NCI-H526 (cell line): ENCODE results near the gene FAM186B.

ENCODE experiments used
- DNase-seq, 2 experiments: peaks; one replicate each; lab custom pipeline; 2025; lab: John Stamatoyannopoulos, UW

The FAM186B gene

DNA sequence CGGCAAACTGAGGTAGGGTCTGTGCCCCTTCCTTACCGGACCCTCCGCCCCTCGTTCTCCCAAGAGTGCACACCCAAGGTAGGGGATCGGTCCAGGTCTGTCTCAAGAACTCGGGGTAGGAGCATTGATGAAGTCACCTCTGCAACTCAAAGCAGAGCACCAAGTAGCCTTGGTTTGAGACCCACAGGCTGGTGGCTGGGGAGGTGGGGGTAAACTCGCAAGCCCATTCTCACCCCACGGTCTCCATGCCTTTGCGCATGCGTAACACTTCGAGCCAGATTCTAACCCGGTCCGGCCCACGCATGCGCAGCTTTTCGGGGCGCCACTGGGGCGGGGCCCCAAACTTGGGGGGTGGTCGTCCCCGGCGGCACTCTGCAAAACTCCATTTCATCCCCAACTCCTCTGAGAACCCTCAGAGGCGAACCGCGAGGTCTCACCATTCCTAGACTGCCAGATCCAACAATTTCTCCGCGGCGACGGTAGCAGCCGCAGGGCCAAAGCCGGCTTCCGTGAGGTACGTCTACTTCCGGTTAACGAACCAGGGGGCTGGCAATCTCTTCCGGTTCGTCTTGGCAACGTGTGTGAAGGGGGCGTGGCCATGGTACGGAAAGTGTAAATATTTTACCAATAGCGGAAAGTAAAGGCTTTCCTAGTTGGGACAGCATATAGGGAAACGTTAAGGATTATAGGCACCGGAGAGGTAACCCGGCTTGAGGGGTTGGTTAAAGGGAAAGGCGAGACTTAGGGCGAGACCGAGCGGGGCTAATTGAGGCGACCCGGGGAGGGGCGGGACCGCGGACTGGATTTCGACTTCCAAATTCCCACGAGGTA, 37.6 kb downstream of the FAM186B start, which contains the start of gene MCRS1:
Gene MCRS1, minus strand, starts transcription at position 532 of the 831 bp plus-strand sequence. CDS start 1,411 bp downstream, outside the sequence.
- DNase-seq, result peak; percentile 89 to 94

- DNase-seq, result no peak
Measured at GRCh38 chr12:49567302-49567610, 38.2 kb downstream of the FAM186B start.

DNA sequence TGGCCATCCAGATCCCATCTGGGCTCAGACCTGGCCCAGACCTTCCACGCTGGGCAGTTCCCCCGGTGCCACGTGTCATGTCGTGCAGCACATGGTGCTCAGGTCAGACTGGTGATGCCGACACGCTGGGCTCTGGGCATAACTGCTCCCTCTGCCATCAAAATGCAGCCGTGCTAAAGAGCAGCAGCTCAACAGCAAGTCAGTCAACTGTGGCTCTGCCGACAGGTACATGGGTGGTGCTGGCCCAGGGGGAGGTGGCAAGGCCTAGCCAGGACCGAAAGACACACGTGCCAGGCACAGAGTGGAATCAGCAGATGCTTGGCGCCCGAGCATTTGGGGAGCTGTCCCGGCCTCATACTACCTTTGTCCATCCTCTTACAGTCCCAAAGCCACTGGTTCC, 39.1 kb downstream of the FAM186B start:
- no peak for DNase-seq

DNA sequence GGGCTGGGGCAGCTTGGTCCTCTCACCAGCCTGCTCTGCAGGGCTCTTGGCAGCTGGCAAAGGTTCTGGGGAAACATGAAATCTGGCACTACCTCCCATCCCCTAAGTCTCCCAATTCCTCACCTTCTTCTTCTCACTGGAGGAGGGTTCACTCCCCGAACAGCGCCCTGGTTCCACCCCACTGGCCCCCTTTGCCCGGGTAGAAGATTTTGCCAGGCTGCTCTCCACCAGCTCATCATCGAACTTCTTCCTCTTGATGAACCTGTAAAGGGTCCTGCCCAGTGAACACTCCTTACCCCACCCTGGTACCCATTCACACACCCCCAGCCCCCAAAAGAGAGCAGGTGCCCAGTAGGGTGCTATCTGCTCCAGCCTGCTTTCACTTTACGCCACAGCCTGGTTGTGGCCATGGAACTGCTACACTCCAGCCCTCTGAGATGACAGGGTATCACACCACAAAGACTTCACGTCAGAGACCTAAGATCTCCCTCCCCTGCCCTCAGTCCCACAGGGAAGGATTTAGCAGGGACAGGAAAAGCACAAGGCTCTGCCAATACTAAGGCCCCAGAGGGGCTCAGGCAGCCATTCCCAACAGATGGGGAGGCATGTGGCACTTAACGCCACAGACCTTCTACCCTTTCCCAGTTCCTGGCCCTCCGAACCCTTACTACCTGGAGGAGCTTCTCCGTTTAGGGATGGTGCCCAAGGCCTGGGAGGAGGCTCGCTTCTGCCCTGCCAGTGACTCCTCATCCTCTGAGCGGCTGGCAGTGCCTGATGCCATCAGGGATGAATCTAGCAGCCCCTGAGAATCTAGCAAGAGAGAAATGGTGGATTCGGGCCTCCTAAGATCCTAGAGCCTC, 39.8 kb downstream of the FAM186B start:
- DNase-seq, result no peak

DNA sequence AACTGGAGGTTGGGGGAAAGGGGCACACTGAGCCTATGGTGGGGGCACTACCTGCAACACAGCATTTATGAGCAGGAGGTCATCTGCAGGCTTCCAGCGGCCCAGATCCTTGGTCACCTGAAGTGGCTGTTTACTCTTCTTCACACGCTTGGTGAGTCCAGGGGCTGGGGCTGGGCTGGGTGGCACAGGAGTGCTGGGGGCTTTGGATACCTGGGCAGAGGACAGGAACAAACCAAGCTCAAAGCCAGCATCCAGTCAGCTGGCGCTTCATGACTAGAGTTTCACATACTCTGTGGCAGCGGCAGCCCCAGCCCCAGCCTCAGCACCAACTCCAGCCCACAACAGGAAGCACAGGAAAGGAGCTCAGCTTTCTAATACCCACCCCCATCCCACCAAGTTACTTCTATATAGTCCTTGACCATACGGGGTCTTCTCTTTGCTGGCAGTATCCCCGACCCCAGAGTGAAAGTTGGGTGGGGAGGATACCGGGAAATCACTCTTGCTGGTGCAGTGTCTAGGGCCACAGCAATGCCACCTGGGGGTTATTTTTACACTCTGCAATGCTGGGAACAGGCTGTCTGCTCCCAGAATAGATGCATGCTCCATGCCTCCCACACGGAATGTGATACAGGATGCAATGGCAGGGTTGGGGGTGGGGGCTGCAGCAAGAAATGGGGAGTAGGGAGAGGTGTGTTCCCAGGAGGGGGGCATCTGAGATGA, 40.6 kb downstream of the FAM186B start:
- DNase-seq, result no peak

- no peak for DNase-seq
Measured at GRCh38 chr12:49563951-49564685, 41.3 kb downstream of the FAM186B start.

DNA sequence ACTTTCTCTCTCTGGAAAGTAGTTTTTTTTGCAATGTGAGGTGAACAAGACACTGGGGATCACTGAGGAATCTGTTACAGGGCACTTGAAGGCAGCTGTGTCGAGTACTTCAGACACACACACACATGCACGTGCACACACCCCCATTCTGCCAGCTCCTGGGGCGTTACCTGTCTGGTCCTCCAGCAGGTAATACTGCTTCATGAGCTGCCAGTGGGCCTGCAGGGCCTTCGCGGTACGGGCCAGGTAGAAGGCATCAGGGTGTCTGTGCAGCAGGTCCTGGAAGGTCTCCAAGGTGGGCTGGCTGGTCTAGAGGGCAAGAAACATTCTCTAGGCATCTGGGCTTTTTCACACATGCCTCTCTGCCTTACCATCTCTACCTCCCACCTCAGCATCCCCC, 42.6 kb downstream of the FAM186B start:
- no peak for DNase-seq

- DNase-seq, result no peak
Measured at GRCh38 chr12:49562233-49562632, 43.2 kb downstream of the FAM186B start.

- no peak for DNase-seq
Measured at GRCh38 chr12:49560695-49561094, 44.7 kb downstream of the FAM186B start.

- no peak for DNase-seq
Measured at GRCh38 chr12:49559011-49559675, 46.3 kb downstream of the FAM186B start.

GRCh38 chr12:49558526-49558925, 46.9 kb downstream of the FAM186B start:
- DNase-seq, result no peak

- DNase-seq, result peak in 1 of 2 experiments; percentile 49
Measured at GRCh38 chr12:49557917-49558215, 47.6 kb downstream of the FAM186B start.

DNA sequence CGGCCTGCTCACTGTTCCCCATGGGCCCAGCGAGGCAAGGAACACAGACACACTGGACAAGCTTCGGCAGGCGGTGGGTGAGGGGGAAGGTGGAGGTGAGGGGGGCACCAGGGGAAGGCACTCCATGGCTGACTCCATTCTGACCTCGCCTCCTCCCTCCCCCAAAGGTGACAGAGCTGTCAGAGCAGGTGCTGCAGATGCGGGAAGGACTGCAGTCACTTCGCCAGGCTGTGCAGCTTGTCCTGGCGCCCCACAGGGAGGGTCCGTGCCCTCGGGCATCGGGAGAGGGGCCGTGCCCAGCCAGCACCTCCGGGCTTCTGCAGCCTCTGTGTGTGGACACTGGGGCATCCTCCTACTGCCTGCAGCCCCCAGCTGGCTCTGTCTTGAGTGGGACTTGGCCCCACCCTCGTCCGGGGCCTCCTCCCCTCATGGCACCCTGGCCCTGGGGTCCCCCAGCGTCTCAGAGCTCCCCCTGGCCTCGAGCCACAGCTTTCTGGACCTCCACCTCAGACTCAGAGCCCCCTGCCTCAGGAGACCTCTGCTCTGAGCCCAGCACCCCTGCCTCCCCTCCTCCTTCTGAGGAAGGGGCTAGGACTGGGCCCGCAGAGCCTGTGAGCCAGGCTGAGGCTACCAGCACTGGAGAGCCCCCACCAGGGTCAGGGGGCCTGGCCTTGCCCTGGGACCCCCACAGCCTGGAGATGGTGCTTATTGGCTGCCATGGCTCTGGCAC, 48.1 kb downstream of the FAM186B start:
- DNase-seq, result no peak

GRCh38 chr12:49556391-49557186, 48.9 kb downstream of the FAM186B start:
- no peak for DNase-seq

- no peak for DNase-seq
Measured at GRCh38 chr12:49555631-49556390, 49.6 kb downstream of the FAM186B start.

DNA sequence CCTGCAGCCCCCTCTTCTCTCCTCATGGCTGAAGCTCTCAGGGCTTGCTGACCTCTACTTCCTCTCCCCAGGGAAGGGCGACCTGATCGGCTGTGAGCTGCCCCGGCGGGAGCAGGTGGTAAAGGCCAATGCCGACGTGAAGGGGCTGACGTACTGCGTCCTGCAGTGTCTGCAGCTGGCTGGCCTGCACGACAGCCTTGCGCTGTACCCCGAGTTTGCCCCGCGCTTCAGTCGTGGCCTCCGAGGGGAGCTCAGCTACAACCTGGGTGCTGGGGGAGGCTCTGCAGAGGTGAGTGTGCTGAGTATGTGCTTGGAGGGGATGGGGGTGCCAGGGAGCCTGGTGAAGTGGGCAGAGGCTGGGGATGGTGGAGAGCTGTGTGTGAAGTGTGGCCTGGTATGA, 51.2 kb downstream of the FAM186B start:
- no peak for DNase-seq

DNA sequence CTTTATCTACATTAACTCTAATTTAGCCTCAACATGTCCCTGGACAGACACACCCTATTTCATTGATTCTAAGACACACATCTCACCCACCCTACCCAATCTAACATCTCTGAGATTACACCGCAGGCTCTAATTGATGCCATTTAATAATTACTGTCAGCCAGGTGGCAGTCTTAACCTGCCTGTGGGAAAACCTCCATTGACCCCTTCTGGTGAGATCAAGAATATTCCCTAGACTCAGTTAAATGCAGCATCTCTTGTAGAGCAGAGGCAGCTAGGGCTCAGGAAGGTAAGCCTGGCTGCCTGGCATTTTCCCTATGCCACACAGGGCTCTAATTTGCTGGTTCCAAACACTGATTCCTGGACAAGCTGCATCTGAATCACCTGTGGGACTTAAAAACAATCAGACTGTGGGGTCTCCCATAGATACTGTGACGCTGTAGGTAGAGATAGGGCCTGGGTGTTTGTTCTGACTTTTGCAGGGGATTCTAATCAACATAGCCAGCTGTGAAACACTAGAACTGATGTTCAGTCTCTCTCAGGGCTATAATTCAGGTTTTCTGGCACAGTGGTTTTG, 51.8 kb downstream of the FAM186B start:
- peak; percentile 33 to 71 for DNase-seq

- DNase-seq, result no peak
Measured at GRCh38 chr12:49552899-49553298, 52.5 kb downstream of the FAM186B start.

DNA sequence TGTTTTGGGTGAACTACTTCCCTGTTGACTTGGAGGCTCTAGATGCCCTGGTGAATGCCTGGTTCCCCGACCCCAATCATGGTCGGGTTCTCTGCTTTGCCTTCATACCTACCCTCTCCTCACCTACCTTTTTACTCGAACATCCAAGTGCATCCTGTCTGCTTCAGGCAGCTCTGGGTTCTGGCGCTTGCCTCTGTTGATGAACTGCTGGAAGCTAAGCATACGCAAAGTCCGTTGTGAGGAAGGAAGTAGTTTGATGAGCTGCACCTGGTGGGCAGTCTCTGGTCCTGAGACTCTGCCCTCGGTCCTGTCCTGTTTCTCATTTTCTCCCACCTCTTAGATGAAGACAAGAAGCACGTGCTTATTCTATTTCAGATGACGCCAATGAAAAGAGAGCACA, 53.0 kb downstream of the FAM186B start:
- no peak for DNase-seq
